HG03135 (cell line): Measurements from ENCODE around the gene HOMER2.
"Not testable (repeated sequence)": the region's sequence is repeated elsewhere in the genome, so short reads cannot be mapped to it uniquely, and the experiment has no call there.

Experiments
- ATAC-seq: cut with Tn5 transposase; IDR thresholded peaks from one replicate; pipeline ENCODE4 v1.9.1; 2021; ENCODE audit warnings: mild to moderate bottlenecking, moderate library complexity; ENCODE audit not compliant: unreplicated experiment

Gene HOMER2

GRCh38 chr15:82900511-82901060 lies 51.9 kb downstream of the HOMER2 start:
- ATAC-seq: no peak

GRCh38 chr15:82898961-82899360 lies 53.6 kb downstream of the HOMER2 start:
- ATAC-seq: no peak

- no peak for ATAC-seq
These were observed 56.5 kb downstream of the HOMER2 start for GRCh38 chr15:82895983-82896382.

- ATAC-seq: no peak
These were observed 57.5 kb downstream of the HOMER2 start for GRCh38 chr15:82894971-82895520.

GRCh38 chr15:82893473-82893872 lies 59.0 kb downstream of the HOMER2 start:
- not testable (repeated sequence) for ATAC-seq

- ATAC-seq: no peak
These were observed 59.9 kb downstream of the HOMER2 start for GRCh38 chr15:82892573-82892972.

GRCh38 chr15:82890995-82891390 lies 61.5 kb downstream of the HOMER2 start:
- ATAC-seq: no peak

- ATAC-seq: no peak
These were observed 62.1 kb downstream of the HOMER2 start for GRCh38 chr15:82890338-82890994.

GRCh38 chr15:82882273-82882928 lies 70.1 kb downstream of the HOMER2 start:
- no peak for ATAC-seq

- ATAC-seq: no peak
These were observed 70.8 kb downstream of the HOMER2 start for GRCh38 chr15:82881747-82882146.

- no peak for ATAC-seq
These were observed 71.8 kb downstream of the HOMER2 start for GRCh38 chr15:82880704-82881103.

- no peak for ATAC-seq
These were observed 74.2 kb downstream of the HOMER2 start for GRCh38 chr15:82878325-82878724.

- no peak for ATAC-seq
These were observed 74.7 kb downstream of the HOMER2 start for GRCh38 chr15:82877825-82878224.

GRCh38 chr15:82875411-82876003 lies 77.0 kb downstream of the HOMER2 start:
- no peak for ATAC-seq

- no peak for ATAC-seq
These were observed 77.6 kb downstream of the HOMER2 start for GRCh38 chr15:82874961-82875360.

- ATAC-seq: no peak
These were observed 78.3 kb downstream of the HOMER2 start for GRCh38 chr15:82874267-82874666.

GRCh38 chr15:82873000-82873680 lies 79.4 kb downstream of the HOMER2 start:
- ATAC-seq: no peak

GRCh38 chr15:82871832-82872484 lies 80.6 kb downstream of the HOMER2 start:
- no peak for ATAC-seq

GRCh38 chr15:82871358-82871757 lies 81.2 kb downstream of the HOMER2 start:
- ATAC-seq: no peak

GRCh38 chr15:82870727-82871320 lies 81.7 kb downstream of the HOMER2 start:
- no peak for ATAC-seq
